Measurements from ENCODE around the gene SLC17A9.

Gene SLC17A9

GRCh38 chr20:62986257-62986800 is 33.8 kb downstream of the SLC17A9 start:
- no peak for DNase-seq

DNA sequence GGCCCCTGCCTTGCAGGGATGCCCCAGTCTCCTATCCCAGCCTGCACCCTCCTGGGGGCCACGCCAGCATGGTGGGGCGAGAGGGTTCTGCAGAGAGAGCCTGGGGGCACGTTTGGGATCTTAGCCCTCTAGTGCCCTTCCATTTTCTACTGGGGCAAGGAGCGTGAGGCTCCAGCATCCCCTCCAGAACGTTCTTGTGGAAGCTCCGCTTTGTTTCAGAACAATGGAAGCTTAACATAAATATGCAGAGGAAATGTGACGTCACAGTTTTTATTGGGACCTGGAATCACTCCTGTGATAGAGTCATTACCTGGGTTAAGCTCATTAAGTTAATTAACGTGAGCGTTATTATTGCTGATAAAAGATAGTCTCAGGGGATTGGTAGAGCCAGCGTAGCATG is 34.6 kb downstream of the SLC17A9 start:
- no peak for DNase-seq

DNA sequence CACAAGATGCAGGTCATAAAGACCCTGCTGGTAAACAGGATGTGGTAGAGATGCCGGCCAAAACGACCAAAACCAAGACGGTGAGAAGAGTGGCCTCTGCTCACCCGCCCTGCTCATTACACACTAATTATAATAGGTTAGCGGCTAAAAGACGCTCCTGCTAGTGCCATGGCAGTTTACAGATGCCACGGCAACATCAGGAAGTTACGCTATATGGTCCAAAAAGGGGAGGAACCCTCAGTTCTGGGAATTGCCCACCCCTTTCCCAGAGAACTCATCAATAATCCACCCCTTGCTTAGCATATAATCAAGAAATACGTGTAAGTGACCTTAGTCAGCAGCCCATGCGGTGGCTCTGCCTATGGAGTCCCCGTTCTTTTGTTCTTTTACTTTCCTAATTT is 36.7 kb downstream of the SLC17A9 start:
- DNase-seq: no peak

DNA sequence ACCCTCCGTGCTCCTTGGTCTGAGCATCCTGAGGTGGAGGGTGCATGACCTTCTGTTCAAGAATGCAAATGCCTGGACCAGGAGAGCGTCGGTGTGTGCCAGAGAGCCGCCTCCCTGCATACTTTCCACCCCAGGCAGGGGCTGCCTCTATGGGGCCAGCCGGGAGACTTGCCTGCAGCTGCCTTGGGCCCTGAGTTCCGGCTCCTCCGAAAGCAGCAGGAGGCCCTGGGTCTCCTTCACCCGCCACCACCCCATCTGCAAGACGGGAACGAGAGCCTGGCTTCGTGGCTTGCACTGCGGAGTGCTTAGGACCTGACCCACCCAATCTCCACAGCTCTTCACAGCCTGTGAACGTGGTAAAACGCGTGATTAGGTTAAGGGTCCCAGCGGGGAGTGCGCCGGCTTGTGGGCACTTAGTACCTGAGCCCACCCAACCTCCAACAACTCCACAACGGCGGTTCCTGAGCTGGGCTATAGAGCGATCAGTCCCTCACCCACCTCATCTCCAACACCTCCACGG is 37.9 kb downstream of the SLC17A9 start:
- no peak for DNase-seq

GRCh38 chr20:62991196-62991807 is 38.8 kb downstream of the SLC17A9 start:
- no peak for DNase-seq

DNA sequence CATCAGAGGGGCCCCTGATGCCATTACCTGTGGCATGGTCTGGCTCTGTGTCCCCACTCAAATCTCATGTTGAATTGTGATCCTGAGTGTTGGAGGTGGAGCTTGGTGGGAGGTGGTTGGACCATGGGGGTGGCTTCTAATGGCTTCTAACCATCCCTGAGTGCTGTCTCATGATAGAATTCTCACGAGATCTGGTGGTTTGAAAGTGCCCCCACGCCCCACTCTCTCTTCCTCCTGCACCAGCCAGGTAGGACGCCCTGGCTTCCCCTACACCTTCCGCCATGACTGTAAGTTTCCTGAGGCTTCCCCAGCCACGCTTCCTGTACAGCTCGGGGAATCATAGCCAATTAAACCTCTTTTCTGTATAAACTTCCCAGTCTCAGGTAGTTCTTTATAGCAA is 39.4 kb downstream of the SLC17A9 start:
- DNase-seq: no peak

DNA sequence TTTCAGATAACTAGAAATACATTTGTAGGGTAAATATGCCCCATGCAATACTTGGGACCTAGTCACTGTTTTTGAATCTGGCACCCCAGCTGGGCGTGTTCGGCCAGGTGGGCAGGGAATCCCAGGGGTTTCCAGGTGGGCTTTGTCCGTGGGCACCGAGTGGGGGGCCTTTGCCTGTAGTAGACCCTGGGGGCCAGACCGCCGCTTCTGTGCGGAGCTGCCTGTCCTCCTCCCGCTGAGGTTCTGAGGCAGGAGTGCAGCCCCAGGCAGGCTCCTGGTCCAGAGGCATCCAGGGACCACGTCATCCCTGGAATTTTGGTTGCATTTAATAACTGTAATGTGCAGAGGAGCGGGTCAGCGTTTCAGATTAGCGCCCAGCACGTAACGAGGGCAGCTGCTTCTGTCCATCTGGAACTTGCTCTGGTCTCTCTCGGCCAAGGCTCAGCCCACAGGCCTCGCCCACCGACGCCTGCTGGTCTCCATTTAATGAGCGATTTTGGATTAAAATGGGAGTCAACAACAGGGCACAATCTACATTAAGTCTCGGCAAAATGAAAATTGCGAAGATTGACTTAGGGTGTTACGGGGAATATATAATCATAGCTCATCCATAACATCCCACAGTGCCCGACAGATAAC is 41.5 kb downstream of the SLC17A9 start:
- no peak for DNase-seq

GRCh38 chr20:62994869-62995281 is 42.4 kb downstream of the SLC17A9 start:
- DNase-seq: no peak

- DNase-seq: no peak
Measured at GRCh38 chr20:62995481-62995880, 43.0 kb downstream of the SLC17A9 start.

GRCh38 chr20:62995898-62996595 is 43.5 kb downstream of the SLC17A9 start:
- DNase-seq: no peak

DNA sequence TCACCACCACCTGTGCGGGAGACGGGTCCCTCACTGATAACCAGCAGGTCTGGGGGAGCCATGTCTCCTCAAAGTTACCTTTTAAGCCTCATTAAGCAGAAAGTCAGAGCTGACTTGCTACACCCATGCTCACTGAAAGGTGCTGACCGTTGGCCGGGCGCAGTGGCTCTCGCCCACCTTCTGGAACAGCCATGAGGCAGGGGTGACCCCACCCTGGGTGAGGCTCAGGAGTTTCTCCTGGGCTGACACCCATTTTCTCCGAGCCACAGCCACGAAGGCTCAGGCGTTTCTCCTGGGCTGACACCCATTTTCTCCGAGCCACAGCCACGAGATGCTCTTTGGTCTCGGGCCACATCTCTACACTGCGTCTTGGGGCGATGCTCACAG is 44.1 kb downstream of the SLC17A9 start:
- DNase-seq: no peak

DNA sequence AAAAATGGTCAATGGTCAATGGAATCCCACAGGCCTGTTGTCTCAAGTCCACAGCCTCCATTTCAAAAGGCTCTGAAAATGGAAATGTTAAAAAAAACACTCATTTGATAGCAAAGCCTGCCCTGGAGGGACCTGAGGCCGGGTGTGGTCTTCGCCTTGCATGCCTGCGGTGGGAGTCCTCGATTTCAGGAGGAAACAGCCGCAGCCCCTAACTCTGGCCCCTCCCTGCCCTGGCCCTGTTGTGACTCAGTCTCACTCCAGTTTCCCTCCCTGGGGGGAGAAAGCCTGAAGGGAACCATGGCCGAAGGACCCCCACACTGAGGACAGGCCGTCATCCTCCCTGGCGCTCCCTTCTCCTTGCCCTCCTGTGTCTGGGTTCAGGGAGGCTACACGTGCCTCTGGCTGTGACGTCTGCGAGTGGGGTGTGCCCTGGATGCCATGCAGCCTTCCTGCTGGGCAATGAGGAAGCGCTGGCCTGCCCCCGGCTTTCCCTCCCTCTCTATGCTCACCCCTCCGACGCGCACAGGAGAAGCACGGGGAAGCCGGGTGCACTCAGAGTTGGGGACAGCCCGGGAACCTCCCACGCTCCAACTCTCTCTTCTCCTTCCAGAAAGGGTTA is 45.0 kb downstream of the SLC17A9 start:
- no peak for DNase-seq

DNA sequence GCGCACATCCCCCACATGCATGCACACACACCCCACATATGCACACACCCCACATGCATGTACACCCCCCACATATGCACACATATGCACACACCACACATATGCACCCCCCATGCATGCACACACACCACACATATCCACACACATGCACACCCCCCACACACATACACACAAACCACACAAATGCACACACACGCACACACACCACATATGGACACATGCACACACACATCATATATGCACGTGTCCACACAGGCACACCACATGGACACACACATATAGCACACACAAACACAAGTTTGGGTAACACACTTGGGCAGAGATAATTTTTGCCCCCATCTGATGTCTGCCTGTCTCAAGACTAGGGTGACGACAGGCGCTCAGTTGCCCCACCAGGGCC is 45.9 kb downstream of the SLC17A9 start:
- DNase-seq: no peak

DNA sequence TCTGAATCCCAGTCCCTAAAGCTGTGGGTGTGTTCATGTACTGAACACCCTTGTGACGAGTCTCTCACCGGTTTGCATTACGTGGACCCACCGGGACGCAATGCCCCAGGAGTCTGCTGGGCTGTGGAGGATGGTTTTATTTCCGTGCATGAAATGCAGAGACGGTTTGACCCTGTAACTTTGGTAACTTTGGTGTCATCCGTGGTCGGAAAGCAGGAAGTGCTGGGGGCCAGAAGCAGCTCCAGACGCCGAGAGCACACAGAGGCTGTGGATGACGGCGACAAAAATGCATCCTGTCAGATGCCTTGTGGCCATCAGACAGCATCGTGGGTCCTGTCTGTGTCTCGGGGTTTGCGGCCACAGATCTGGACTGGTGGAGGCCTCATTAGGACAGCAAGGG is 47.1 kb downstream of the SLC17A9 start:
- DNase-seq: no peak

DNA sequence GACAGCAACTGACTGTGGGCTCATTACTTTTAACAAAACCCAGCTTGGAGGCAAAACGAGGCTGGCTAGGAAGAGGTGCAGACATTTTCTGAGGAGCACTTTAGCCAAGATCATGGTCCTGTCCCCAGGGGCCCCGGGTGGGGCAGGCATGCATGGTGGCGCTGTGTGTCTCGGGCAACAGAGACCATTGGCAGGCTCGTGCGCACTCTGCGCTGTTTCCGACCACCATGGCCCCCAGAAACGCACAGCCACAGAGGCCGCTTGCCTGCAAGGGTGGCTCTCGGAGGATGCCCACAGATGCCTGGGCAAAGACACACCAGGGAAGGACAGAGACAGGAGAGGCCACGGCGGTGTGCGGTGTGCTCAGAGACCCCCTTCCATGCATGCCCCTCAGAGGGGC is 47.5 kb downstream of the SLC17A9 start:
- no peak for DNase-seq

DNA sequence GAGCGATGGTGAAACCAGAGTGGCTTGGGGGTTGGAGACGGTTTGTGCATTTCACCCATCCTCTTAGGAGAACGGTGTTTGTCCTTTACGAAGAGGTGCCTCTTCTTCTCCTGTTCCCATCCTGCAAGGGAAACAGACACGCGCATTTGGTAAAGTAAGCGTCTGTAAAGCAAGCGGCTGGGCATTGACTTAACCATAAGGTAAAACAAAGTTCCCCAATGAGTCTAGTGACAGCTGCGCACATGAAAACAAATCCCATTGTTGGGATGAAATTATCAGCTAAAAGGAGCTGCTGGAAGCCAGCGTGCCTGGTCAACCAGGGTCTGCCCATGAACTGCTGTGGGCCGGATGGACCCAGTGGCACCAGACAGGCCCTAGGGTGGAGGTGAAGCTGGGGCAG is 48.4 kb downstream of the SLC17A9 start:
- no peak for DNase-seq

- no peak for DNase-seq
Measured at GRCh38 chr20:63002511-63002910, 50.0 kb downstream of the SLC17A9 start.

DNA sequence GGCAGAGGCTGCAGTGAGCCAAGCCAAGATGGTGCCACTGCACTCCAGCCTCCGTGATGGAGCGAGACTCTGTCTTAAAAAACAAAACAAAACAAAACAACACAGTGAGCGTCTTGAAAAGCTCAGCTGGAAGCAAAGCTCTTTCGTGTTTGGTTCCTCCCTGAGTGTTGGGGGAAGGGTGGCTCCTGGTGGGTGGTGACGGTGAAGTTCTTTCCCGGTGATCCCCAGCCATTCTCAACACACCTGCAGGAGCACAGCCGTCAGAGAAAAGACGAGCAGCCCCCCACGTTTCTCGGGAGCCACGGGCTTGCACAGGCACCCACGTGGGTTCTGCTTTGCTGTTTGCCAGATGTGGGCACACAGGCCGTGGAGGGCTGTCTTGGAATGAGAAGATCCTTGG is 51.0 kb downstream of the SLC17A9 start:
- no peak for DNase-seq

GRCh38 chr20:63004607-63005364 is 52.3 kb downstream of the SLC17A9 start:
- DNase-seq: no peak

- DNase-seq: no peak
Measured at GRCh38 chr20:63005365-63005861, 52.9 kb downstream of the SLC17A9 start.

DNA sequence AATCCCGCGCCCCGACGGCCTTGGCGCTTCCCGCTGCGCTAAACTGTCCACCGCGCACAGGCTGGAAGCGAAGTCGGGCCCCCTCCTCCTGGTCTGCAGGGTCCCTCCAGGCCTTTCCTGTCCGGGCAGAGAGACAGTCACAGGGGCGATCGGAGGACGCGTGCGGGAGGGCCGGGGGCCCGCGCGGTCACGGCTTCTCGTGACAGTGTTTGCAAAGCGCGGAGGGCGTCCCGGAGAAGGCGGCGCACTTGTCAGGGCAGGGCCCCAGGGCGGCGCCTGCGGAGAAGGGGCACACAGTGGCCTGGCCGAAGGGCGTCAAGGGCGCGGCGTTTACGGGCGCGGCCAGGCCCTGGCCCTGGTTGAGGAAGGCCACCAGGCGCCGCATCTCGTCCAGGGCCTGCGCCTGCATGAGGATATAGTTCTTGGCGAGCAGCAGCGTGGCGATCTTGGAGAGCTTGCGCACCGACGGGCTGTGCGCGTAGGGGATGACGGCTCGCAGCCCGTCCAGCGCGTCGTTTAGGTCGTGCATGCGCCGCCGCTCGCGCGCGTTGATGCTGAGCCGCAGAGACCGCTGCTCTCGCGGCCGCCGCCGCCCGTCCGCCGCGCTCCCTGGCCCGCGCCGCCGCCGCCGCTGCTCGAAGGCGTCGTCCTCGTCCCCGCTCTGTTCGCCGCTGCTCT is 53.5 kb downstream of the SLC17A9 start:
- no peak for DNase-seq

Data from cortex of kidney (tissue), 1 donor.